Stomach (tissue), 9 donors: ENCODE results near the gene IKZF1. TPM values are rescaled to one million over a fixed set of nuclear protein-coding genes. Genes with fewer than 3 reads are reported as not detected.

ENCODE experiments used
- DNase-seq, 2 donors: peaks; one replicate each; pipeline versions ENCODE4 v3.0.0 to v3.0.0-alpha.2; 2013 to 2019
- H3K27ac ChIP-seq, 5 donors: fragments of 200-600 bp in 4 of 5; sonication (generic) in 4 of 5; one replicate each; pipeline ENCODE4 v1.5.1; 2013 to 2019; ENCODE audit warnings: mild to moderate bottlenecking in 1 of 5, moderate library complexity in 1 of 5
- H3K27me3 ChIP-seq, 3 donors: fragments of 200-600 bp; sonication (generic); one replicate each; pipeline ENCODE4 v1.5.1; 2017 to 2019; ENCODE audit warnings: mixed run types in 1 of 3
- H3K36me3 ChIP-seq, 4 donors: fragments of 200-600 bp; sonication (generic); 1 replicate in 3 of 4; 2 replicates in 1 of 4; pipeline ENCODE4 v1.5.1; 2016 to 2019
- H3K4me1 ChIP-seq, 4 donors: fragments of 200-600 bp; sonication (generic); one replicate each; pipeline ENCODE4 v1.5.1; 2016 to 2019
- H3K4me3 ChIP-seq, 4 donors: fragments of 200-600 bp; sonication (generic) in 3 of 4; one replicate each; pipeline ENCODE4 v1.5.1; 2016 to 2019; ENCODE audit warnings: mild to moderate bottlenecking in 1 of 4
- H3K9me3 ChIP-seq, 4 donors: fragments of 200-600 bp; sonication (generic); one replicate each; pipeline ENCODE4 v1.5.1; 2016 to 2019
- CTCF ChIP-seq, 7 experiments: fragments of 450-650 bp in 4 of 7; fragments of 200-600 bp in 3 of 7; sonication (generic) in 3 of 7; IDR thresholded peaks; one replicate each; pipeline ENCODE4 v1.5.1; 2016 to 2019; ENCODE audit warnings: antibody characterized with exemption in 7 of 7, control low read depth in 2 of 7, mild to moderate bottlenecking in 1 of 7
- EP300 ChIP-seq: sonication (generic); formaldehyde crosslinking; IDR thresholded peaks from one replicate; pipeline ENCODE4 v1.6.1; 2017; ENCODE audit warnings: antibody characterized with exemption
- POLR2A ChIP-seq, 4 donors: fragments of 450-650 bp; IDR thresholded peaks; one replicate each; pipeline ENCODE4 v1.6.1; 2016; ENCODE audit warnings: antibody characterized with exemption in 4 of 4, control low read depth in 2 of 4, mild to moderate bottlenecking in 1 of 4, moderate library complexity in 1 of 4
- POLR2AphosphoS5 ChIP-seq, 3 donors: sonication (generic); formaldehyde crosslinking; IDR thresholded peaks; one replicate each; pipeline ENCODE4 v1.6.1; 2016; ENCODE audit warnings: antibody characterized with exemption in 3 of 3
- WGBS, 5 donors: extraction: QIAGEN DNeasy Blood & Tissue Kit in 3 of 5; methylation state at CpG; one replicate each; pipeline versions ENCODE4 v1.1.5 to v1.1.7; 2013 to 2018; 5-methylcytosine and 5-hydroxymethylcytosine counted together
- intact Hi-C: fragments of 100-400 bp; cut with DNase I; formaldehyde crosslinking; loops from one replicate; pipeline ENCODE4 v1.15.1; 2023; ENCODE audit warnings: low total_unique reads
- polyA plus RNA-seq, 3 donors: library from polyadenylated mRNA; stranded (reverse); fragments of 200-250 nt; gene quantifications; one replicate each; pipeline ENCODE4 v1.2.3, GENCODE V29; 2013
- total RNA-seq, 5 donors: library from RNA; depleted of rRNA; stranded (reverse); fragments of >200 nt; gene quantifications; one replicate each; pipeline versions ENCODE4 v1.1.0 to v1.2.3, GENCODE V29; 2014 to 2016
- donor health status: healthy with polysubstance abuse.
- donor health status: Bipolar disorder and iron deficiency.
- donor health status: healthy.

Gene IKZF1
- total and polyA plus RNA-seq, 8 donors, result 1.5 to 139 (median 9.7) TPM

DNA sequence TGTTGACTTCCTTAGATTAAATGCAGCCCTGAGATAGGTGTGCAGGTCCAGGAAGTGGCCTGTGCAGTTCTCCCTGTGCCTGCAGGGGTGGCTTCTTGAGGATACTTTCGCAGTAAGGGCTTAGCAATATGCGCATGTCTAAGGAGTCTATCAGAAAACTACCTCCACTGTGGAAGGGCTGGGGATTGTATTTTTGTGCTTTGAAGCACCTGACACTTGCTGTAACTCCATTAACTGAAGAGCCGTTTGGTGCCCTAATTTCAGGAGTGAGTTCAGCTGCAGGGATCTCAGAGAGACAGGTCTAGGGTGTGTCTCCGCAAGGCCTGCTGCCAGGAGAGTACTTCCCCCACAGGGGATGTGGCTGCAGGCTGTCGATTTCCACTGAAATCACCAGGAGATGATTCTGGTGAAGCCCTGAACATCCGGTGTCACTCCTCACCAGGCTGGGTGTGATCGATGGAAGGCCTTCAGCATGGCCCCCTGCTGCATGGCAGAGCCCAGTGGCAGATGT is 35.5 kb downstream of the IKZF1 start:
- DNase-seq, result no peak
- Histone ChIP-seq H3K4me3 (no peak overlapping the region), H3K27ac (peak overlapping the region in 4 of 5 donors; percentile 14 to 81 (median 38)), H3K9me3 (no peaks in the 10 kb centered on the region), H3K27me3 (peaks cover 0 to 21% (median 0%) of the 10 kb centered on the region in 3 donors), H3K4me1 (peaks cover 0 to 26% (median 0%) of the 10 kb centered on the region in 4 donors), H3K36me3 (no peaks in the 10 kb centered on the region)
- TF ChIP-seq CTCF (IDR thresholded peaks at IDR 0.05) (no peak), EP300 (no peak), POLR2A (IDR thresholded peaks at IDR 0.05) (no peak), POLR2AphosphoS5 (IDR thresholded peaks at IDR 0.05) (no peak)
- 49 to 52% (median 51%) methylated on average over 7 of the region's 7 CpGs for WGBS, 5 donors
- intact Hi-C loops, result no loop called here

DNA sequence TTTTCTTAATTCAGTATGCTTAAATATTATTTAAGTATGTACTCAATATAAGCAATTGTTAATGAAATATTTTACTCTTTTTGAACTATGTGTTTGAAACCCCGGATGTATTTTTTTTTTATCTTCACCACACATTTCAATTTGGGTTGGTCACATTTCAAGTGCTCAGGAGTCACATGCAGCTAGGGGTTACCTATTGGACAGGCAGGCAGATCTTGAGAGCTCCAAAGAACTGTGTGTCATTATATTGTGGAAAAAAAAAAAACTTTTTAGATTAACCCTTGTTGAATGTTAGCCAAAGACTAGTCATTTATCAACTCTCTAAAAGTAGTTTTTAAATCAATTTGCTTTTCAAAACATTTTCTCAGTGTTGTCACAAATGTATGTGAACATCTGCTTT is 37.2 kb downstream of the IKZF1 start:
- Histone ChIP-seq H3K9me3 (no peaks in the 10 kb centered on the region), H3K27ac (peak overlapping the region in 3 of 5 donors; percentile 40 to 81 (median 48)), H3K4me1 (peaks cover 0 to 17% (median 0%) of the 10 kb centered on the region in 4 donors), H3K36me3 (no peaks in the 10 kb centered on the region), H3K4me3 (no peak overlapping the region), H3K27me3 (peaks cover 0 to 13% (median 0%) of the 10 kb centered on the region in 3 donors)
- 42 to 66% (median 60%) methylated on average over 1 of the region's 1 CpG for WGBS, 5 donors
- TF ChIP-seq POLR2A (IDR thresholded peaks at IDR 0.05) (no peak), EP300 (no peak), POLR2AphosphoS5 (IDR thresholded peaks at IDR 0.05) (no peak), CTCF (IDR thresholded peaks at IDR 0.05) (no peak)
- DNase-seq, result no peak
- intact Hi-C loops, result no loop called here

DNA sequence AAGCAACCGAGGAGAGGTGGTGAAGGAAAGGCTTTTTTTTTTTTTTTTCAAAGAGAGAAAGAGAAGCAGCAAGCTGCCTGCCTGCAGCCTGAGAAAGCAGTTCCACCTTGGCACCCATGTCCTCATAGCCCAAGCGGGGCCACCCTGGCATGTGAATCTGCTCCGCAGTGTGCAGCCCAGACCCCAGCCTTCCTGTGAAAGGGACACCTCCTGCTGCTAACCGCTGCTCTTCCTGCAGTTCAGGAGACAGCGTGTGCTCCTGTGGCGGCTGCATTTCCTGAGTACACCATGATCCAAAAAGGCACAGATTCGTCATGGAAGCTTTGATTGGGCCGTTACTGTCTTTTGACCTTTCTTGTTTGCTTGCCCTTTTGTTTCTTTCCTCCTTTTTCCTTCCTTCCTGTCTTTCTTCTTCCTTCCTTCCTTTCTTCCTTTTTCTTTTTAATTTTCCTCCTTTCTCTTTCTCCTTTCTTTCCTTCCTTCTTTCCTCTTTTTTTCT is 38.1 kb downstream of the IKZF1 start:
- Histone ChIP-seq H3K9me3 (no peaks in the 10 kb centered on the region), H3K4me3 (no peak overlapping the region), H3K36me3 (no peaks in the 10 kb centered on the region), H3K27ac (peak overlapping the region in 4 of 5 donors; percentile 23 to 56 (median 46)), H3K4me1 (peaks cover 0 to 19% (median 0%) of the 10 kb centered on the region in 4 donors), H3K27me3 (peaks cover 0 to 13% (median 0%) of the 10 kb centered on the region in 3 donors)
- intact Hi-C loops, result no loop called here
- peak in 2 of 3 donors; percentile 50 to 51 for TF ChIP-seq POLR2AphosphoS5 (IDR thresholded peaks at IDR 0.05)
- TF ChIP-seq CTCF (IDR thresholded peaks at IDR 0.05), result no peak
- no peak for TF ChIP-seq POLR2A (IDR thresholded peaks at IDR 0.05)
- no peak for TF ChIP-seq EP300
- WGBS, 5 donors, result 18 to 27% (median 24%) methylated on average over 8 of the region's 8 CpGs
- no peak for DNase-seq

DNA sequence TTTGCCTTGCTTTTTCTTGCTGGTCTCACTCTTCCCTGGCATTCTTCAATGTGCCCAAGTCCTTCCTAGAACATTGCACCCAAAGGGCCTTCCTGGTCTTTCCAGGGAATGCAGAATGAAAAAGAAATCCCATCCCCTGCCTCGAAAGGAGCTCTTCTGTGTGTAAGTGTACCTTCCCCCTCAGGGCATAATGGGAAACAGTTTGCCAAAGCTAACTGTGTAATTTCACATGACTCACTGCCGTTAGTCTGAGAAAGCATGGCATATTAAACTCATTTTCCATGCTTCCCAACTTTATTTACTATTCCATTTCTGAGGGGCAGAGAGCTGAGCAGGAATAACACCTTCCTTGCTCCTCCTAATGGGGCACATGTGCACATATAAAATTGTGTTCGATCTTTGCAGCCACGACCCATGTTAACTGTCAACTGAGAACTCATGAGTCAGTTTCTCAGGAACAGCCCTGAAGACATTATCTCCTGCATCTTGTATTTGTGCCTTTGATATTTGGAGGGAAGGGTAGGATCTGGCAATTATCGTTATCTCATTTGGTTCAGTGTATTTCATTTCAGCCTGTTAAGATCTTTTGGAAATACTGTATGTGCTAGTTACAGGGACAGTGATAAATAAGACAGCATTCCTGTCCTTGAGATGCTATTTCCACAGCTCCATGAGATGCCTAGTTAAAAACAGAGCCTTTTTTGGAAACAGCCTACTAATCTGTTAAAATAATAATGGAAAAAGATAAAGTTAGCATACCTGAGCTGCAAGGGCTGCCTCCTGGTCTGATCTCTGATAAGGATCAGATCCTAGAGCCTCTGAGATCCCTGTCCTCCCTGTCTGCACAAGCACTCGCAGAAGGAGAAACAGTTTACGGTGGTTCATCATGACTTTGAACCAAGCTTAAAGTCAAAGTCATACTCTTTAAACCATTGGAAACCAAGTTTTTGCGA is 42.3 kb downstream of the IKZF1 start:
- H3K9me3 ChIP-seq, result no peaks in the 10 kb centered on the region
- no peak for DNase-seq
- intact Hi-C loops, result no loop called here
- peak overlapping the region in 3 of 5 donors; percentile 33 to 41 (median 36) for H3K27ac ChIP-seq
- no peak overlapping the region for H3K4me3 ChIP-seq
- H3K36me3 ChIP-seq, result no peaks in the 10 kb centered on the region
- no peak for TF ChIP-seq POLR2A (IDR thresholded peaks at IDR 0.05)
- no peak for TF ChIP-seq CTCF (IDR thresholded peaks at IDR 0.05)
- no peak for TF ChIP-seq EP300
- TF ChIP-seq POLR2AphosphoS5 (IDR thresholded peaks at IDR 0.05), result no peak
- peaks cover 0 to 9% (median 0%) of the 10 kb centered on the region in 4 donors for H3K4me1 ChIP-seq
- peaks cover 0 to 8% (median 0%) of the 10 kb centered on the region in 3 donors for H3K27me3 ChIP-seq
- WGBS, 5 donors, result 68 to 82% (median 75%) methylated on average over 8 of the region's 8 CpGs
